OCI-LY7 (cell line): ENCODE results near the gene TRIM56. TPM values are rescaled to one million over a fixed set of nuclear protein-coding genes. Genes with fewer than 3 reads are reported as not detected.
"Not testable (repeated sequence)": the region's sequence is repeated elsewhere in the genome, so short reads cannot be mapped to it uniquely, and the experiment has no call there.

ENCODE experiments used
- BruUV-seq: library from RNA; stranded (reverse); fragments of 400-500 nt; replicated peaks from 2 replicates; lab custom pipeline; 2021; lab: Mats Ljungman, UMichigan
- CTCF ChIA-PET: fragments of 300-600 bp; sonication (Branson Sonifier 250); formaldehyde crosslinking; loops from one replicate; lab custom pipeline; 2022; ENCODE audit warnings: antibody characterized with exemption; ENCODE audit not compliant: unreplicated experiment; lab: Charles Lee
- POLR2A ChIA-PET: fragments of 300-600 bp; sonication (Branson Sonifier 250); formaldehyde crosslinking; loops from one replicate; lab custom pipeline; 2022; ENCODE audit warnings: antibody characterized with exemption; lab: Charles Lee
- DNase-seq: peaks from one replicate; pipeline ENCODE4 v3.0.0-alpha.2; 2015; ENCODE audit warnings: low spot score
- H2AFZ ChIP-seq: fragments of 200-600 bp; sonication (generic), shearing (Covaris generic); 2 replicates; pipeline ENCODE4 v1.6.1; 2014; ENCODE audit warnings: mild to moderate bottlenecking, antibody characterized with exemption, low read length, moderate library complexity
- H3K27ac ChIP-seq: fragments of 200-600 bp; sonication (generic); 2 replicates; pipeline ENCODE4 v1.5.1; 2014; ENCODE audit warnings: mixed run types, low read depth, mild to moderate bottlenecking, moderate library complexity, low read length, inconsistent platforms; ENCODE audit not compliant: poor library complexity, severe bottlenecking
- H3K36me3 ChIP-seq: fragments of 200-600 bp; sonication (generic); 2 replicates; pipeline ENCODE4 v1.6.1; 2014; ENCODE audit warnings: mild to moderate bottlenecking, antibody characterized with exemption, low read length, moderate library complexity, mixed read lengths; ENCODE audit not compliant: insufficient read depth
- H3K4me1 ChIP-seq: fragments of 200-600 bp; sonication (generic); 2 replicates; pipeline ENCODE4 v1.5.1; 2014; ENCODE audit warnings: mild to moderate bottlenecking, low read length; ENCODE audit not compliant: insufficient read depth, poor library complexity, severe bottlenecking
- H3K4me2 ChIP-seq: fragments of 200-600 bp; sonication (generic); 2 replicates; pipeline ENCODE4 v1.6.1; 2014; ENCODE audit warnings: mild to moderate bottlenecking, low read length
- H3K4me3 ChIP-seq: fragments of 200-600 bp; sonication (generic); 2 replicates; pipeline ENCODE4 v1.5.1; 2014; ENCODE audit warnings: mild to moderate bottlenecking, low read depth, low read length; ENCODE audit not compliant: poor library complexity, severe bottlenecking
- H3K79me2 ChIP-seq: fragments of 200-600 bp; sonication (generic); 2 replicates; pipeline ENCODE4 v1.6.1; 2016; ENCODE audit warnings: low read depth, mild to moderate bottlenecking, low read length, moderate library complexity, mixed read lengths; ENCODE audit not compliant: insufficient read depth
- H3K9me2 ChIP-seq: fragments of 200-600 bp; sonication (generic); 2 replicates; pipeline ENCODE4 v1.6.1; 2016; ENCODE audit warnings: mild to moderate bottlenecking, low read length, mixed read lengths; ENCODE audit not compliant: insufficient read depth
- H3K9me3 ChIP-seq: fragments of 200-600 bp; sonication (generic); 2 replicates; pipeline ENCODE4 v1.6.1; 2014; ENCODE audit warnings: mild to moderate bottlenecking, mixed run types, low read length, mixed read lengths
- H4K20me1 ChIP-seq: fragments of 200-600 bp; sonication (generic); 2 replicates; pipeline ENCODE4 v1.6.1; 2014; ENCODE audit warnings: mild to moderate bottlenecking, antibody characterized with exemption, low read length, moderate library complexity, mixed read lengths; ENCODE audit not compliant: insufficient read depth
- EZH2phosphoT487 ChIP-seq: fragments of 200-600 bp; sonication (generic); IDR thresholded peaks from 2 replicates; pipeline ENCODE4 v1.6.1; 2018; ENCODE audit warnings: low read depth, borderline replicate concordance, mild to moderate bottlenecking, mixed run types, antibody characterized with exemption, low read length, moderate library complexity, mixed read lengths
- intact Hi-C: fragments of 100-400 bp; cut with micrococcal nuclease; formaldehyde crosslinking; loops from one replicate; pipeline ENCODE4 v1.10.0; 2022; ENCODE audit not compliant: unreplicated experiment
- total RNA-seq, 2 experiments: library from RNA; depleted of rRNA in 1 of 2; stranded (reverse); fragments of >200 nt in 1 of 2; shearing (Covaris generic) in 1 of 2; gene quantifications; 2 replicates each; pipeline ENCODE4 v1.2.3, GENCODE V29; 2014 to 2022
- TF ChIP-seq, protein P1 (sequence below): fragments of 200-600 bp; sonication (generic); conservative IDR thresholded peaks from 2 replicates; pipeline ENCODE4 v1.5.1; 2014; ENCODE audit warnings: mild to moderate bottlenecking, antibody characterized with exemption, low read length, moderate library complexity, mixed read lengths

TRIM56 gene
- total RNA-seq, 2 experiments from 2014 or later: 15.6 to 47.3 TPM

DNA sequence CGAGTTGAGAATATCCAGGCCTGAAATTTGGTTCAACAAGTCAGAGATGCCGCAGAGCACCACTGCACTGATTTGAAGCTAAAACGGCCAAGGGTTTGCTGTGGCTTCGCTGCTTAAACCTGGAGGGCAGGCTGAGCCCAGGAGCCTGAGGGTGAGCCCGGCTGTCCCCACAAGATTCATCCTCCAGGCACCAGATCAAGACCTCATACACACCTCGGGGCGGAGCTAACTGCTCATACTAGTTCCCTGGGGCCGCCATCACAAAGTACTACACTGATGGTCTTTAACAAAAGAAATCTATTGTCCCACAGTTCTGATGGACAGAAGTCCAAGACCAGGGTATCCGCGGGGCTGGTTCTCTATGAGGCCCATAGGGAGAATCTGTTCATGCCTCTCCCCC is 16.9 kb upstream of the TRIM56 start:
- BruUV-seq: no TSS peak
- H3K4me1 ChIP-seq: no peaks in the 10 kb centered on the region
- no peaks in the 10 kb centered on the region for H3K79me2 ChIP-seq
- H3K36me3 ChIP-seq: no peaks in the 10 kb centered on the region
- H3K4me3 ChIP-seq: no peak overlapping the region
- H4K20me1 ChIP-seq: no peaks in the 10 kb centered on the region
- no peaks in the 10 kb centered on the region for H3K9me3 ChIP-seq
- POLR2A ChIA-PET: no interaction called here
- no peaks in the 10 kb centered on the region for H3K9me2 ChIP-seq
- no peak overlapping the region for H3K27ac ChIP-seq
- no peak overlapping the region for H3K4me2 ChIP-seq
- no peak for DNase-seq
- no peak for TF ChIP-seq EZH2phosphoT487
- CTCF ChIA-PET: no interaction called here
- no peak overlapping the region for H2AFZ ChIP-seq
- intact Hi-C loops: no loop called here

DNA sequence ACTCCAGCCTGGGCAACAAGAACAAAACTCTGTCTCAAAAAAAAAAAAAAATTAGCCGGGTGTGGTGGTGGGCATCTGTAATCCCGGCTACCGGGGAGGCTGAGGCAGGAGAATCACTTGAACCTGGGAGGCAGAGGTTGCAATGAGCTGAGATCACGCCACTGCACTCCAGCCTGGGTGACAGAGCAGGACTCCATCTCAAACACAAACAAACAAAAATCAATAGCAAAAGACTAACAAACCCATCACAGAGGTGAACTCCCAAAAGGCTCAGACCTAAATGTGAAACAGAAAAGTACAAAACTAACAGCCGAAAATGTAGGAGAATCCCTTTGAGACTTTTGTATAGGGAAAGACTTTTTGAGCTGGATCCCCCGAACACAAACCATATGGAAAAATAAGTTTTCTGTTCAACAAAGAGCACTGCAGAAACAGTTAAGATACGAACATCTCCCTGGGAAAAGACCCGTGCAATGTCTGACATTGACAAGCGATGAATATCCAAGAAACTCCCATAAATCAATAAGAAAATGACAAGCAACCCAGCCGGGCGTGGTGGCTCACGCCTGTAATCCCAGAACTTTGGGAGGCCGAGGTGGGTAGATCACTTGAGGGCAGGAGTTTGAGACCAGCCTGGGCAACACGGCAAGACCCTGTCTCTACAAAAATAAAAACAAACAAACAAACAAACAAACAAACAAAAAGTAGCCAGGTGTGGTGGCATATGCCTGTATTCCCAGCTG is 13.7 kb upstream of the TRIM56 start:
- CTCF ChIA-PET, DNase-seq, intact Hi-C loops, H3K4me2 ChIP-seq, H2AFZ ChIP-seq, H3K9me3 ChIP-seq, BruUV-seq, H3K27ac ChIP-seq, H3K4me3 ChIP-seq, H4K20me1 ChIP-seq, H3K79me2 ChIP-seq, H3K4me1 ChIP-seq, POLR2A ChIA-PET, H3K9me2 ChIP-seq, H3K36me3 ChIP-seq: not testable (repeated sequence)

DNA sequence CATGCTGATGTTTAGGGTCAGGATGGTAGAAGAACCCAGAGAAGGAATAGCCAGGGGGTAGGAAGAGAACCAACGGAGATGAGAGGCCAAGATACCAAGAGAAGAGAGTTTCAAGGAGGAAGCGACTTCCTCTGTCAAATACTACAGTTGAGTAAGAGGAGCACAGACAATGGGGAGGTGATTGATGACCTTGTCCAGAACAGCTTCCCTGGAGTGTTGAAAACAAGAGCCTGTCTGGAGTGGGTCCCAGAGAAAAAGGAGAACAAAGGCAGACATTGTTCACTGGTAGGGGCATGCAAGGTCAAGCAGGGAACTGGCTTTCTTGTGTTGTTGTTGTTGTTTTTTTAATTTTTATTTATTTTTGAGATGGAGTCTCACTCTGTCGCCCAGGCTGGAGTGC is 9.6 kb upstream of the TRIM56 start:
- Histone ChIP-seq H3K36me3 (no peaks in the 10 kb centered on the region), H3K4me3 (no peak overlapping the region), H4K20me1 (no peaks in the 10 kb centered on the region), H2AFZ (no peak overlapping the region), H3K79me2 (no peaks in the 10 kb centered on the region), H3K4me1 (peaks cover 3% of the 10 kb centered on the region), H3K4me2 (no peak overlapping the region), H3K27ac (no peak overlapping the region), H3K9me2 (no peaks in the 10 kb centered on the region), H3K9me3 (no peaks in the 10 kb centered on the region)
- TF ChIP-seq, protein P1, sequence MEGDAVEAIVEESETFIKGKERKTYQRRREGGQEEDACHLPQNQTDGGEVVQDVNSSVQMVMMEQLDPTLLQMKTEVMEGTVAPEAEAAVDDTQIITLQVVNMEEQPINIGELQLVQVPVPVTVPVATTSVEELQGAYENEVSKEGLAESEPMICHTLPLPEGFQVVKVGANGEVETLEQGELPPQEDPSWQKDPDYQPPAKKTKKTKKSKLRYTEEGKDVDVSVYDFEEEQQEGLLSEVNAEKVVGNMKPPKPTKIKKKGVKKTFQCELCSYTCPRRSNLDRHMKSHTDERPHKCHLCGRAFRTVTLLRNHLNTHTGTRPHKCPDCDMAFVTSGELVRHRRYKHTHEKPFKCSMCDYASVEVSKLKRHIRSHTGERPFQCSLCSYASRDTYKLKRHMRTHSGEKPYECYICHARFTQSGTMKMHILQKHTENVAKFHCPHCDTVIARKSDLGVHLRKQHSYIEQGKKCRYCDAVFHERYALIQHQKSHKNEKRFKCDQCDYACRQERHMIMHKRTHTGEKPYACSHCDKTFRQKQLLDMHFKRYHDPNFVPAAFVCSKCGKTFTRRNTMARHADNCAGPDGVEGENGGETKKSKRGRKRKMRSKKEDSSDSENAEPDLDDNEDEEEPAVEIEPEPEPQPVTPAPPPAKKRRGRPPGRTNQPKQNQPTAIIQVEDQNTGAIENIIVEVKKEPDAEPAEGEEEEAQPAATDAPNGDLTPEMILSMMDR: no peak
- TF ChIP-seq EZH2phosphoT487: no peak
- BruUV-seq: no TSS peak
- ChIA-PET CTCF (no interaction called here), POLR2A (no interaction called here)
- no peak for DNase-seq
- intact Hi-C loops: loop anchor here (5.0 kb wide), 1 partner anchor 178 kb away; the partner anchor contains the start of gene ACHE

DNA sequence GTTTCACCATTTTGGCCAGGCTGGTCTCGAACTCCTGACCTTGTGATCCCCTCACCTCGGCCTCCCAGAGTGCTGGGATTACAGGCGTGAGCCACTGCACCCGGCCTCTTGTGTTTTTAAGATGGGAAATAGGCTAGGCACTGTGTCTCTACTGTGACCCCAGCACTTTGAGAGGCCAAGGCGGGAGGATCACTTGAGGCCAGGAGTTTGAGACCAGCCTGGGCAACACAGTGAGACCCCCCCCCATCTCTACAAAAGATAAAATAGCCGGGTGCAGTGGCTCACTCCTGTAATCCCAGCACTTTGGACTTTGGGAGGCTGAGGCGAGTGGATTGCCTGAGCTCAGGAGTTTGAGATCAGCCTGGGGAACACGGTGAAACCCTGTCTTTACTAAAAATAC is 9.1 kb upstream of the TRIM56 start:
- CTCF ChIA-PET: interaction anchor here (0.9 kb wide), 1 partner anchor 187 kb away, joined by 4 read pairs; the partner anchor contains the start of gene UFSP1
- POLR2A ChIA-PET, H3K4me2 ChIP-seq, H2AFZ ChIP-seq, H4K20me1 ChIP-seq, H3K9me2 ChIP-seq, DNase-seq, H3K4me3 ChIP-seq, BruUV-seq, H3K79me2 ChIP-seq, H3K9me3 ChIP-seq, H3K36me3 ChIP-seq, H3K4me1 ChIP-seq, H3K27ac ChIP-seq: not testable (repeated sequence)
- intact Hi-C loops: loop anchor here (5.0 kb wide), 1 partner anchor 179 kb away; the partner anchor contains the start of gene ACHE
